ENCODE measurements around the gene ASB7. TPM values are rescaled to one million over a fixed set of nuclear protein-coding genes. Genes with fewer than 3 reads are reported as not detected.

The ASB7 gene
- total RNA-seq, 1 experiment from 2014 or later, result 12.9 TPM

GRCh38 chr15:100690032-100690794 lies 87.8 kb downstream of the ASB7 start (continued):
- TF ChIP-seq, protein P1, sequence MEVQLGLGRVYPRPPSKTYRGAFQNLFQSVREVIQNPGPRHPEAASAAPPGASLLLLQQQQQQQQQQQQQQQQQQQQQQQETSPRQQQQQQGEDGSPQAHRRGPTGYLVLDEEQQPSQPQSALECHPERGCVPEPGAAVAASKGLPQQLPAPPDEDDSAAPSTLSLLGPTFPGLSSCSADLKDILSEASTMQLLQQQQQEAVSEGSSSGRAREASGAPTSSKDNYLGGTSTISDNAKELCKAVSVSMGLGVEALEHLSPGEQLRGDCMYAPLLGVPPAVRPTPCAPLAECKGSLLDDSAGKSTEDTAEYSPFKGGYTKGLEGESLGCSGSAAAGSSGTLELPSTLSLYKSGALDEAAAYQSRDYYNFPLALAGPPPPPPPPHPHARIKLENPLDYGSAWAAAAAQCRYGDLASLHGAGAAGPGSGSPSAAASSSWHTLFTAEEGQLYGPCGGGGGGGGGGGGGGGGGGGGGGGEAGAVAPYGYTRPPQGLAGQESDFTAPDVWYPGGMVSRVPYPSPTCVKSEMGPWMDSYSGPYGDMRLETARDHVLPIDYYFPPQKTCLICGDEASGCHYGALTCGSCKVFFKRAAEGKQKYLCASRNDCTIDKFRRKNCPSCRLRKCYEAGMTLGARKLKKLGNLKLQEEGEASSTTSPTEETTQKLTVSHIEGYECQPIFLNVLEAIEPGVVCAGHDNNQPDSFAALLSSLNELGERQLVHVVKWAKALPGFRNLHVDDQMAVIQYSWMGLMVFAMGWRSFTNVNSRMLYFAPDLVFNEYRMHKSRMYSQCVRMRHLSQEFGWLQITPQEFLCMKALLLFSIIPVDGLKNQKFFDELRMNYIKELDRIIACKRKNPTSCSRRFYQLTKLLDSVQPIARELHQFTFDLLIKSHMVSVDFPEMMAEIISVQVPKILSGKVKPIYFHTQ (CRISPR knock-in tag; IDR thresholded peaks at IDR 0.05), result no peak
- TF ChIP-seq ZNF317 (CRISPR knock-in tag; IDR thresholded peaks at IDR 0.05; ENCODE audit: borderline replicate concordance, low read depth) (no peak), HMGXB4 (CRISPR knock-in tag; IDR thresholded peaks at IDR 0.05) (no peak), ZBTB43 (CRISPR knock-in tag; IDR thresholded peaks at IDR 0.05) (no peak), ZNF263 (CRISPR knock-in tag; IDR thresholded peaks at IDR 0.05; ENCODE audit: low read depth) (no peak), ESRRA (CRISPR knock-in tag; IDR thresholded peaks at IDR 0.05; ENCODE audit: borderline replicate concordance) (no peak), FOXK1 (CRISPR knock-in tag; IDR thresholded peaks at IDR 0.05) (no peak), ZMAT4 (CRISPR knock-in tag; IDR thresholded peaks at IDR 0.05) (no peak), ATF6 (CRISPR knock-in tag; IDR thresholded peaks at IDR 0.05) (no peak), IRF2 (CRISPR knock-in tag; IDR thresholded peaks at IDR 0.05; ENCODE audit: borderline replicate concordance, low read depth) (no peak)
- TF ChIP-seq, protein P2, sequence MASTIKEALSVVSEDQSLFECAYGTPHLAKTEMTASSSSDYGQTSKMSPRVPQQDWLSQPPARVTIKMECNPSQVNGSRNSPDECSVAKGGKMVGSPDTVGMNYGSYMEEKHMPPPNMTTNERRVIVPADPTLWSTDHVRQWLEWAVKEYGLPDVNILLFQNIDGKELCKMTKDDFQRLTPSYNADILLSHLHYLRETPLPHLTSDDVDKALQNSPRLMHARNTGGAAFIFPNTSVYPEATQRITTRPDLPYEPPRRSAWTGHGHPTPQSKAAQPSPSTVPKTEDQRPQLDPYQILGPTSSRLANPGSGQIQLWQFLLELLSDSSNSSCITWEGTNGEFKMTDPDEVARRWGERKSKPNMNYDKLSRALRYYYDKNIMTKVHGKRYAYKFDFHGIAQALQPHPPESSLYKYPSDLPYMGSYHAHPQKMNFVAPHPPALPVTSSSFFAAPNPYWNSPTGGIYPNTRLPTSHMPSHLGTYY (CRISPR knock-in tag; IDR thresholded peaks at IDR 0.05), result no peak
- TF ChIP-seq, protein P3, sequence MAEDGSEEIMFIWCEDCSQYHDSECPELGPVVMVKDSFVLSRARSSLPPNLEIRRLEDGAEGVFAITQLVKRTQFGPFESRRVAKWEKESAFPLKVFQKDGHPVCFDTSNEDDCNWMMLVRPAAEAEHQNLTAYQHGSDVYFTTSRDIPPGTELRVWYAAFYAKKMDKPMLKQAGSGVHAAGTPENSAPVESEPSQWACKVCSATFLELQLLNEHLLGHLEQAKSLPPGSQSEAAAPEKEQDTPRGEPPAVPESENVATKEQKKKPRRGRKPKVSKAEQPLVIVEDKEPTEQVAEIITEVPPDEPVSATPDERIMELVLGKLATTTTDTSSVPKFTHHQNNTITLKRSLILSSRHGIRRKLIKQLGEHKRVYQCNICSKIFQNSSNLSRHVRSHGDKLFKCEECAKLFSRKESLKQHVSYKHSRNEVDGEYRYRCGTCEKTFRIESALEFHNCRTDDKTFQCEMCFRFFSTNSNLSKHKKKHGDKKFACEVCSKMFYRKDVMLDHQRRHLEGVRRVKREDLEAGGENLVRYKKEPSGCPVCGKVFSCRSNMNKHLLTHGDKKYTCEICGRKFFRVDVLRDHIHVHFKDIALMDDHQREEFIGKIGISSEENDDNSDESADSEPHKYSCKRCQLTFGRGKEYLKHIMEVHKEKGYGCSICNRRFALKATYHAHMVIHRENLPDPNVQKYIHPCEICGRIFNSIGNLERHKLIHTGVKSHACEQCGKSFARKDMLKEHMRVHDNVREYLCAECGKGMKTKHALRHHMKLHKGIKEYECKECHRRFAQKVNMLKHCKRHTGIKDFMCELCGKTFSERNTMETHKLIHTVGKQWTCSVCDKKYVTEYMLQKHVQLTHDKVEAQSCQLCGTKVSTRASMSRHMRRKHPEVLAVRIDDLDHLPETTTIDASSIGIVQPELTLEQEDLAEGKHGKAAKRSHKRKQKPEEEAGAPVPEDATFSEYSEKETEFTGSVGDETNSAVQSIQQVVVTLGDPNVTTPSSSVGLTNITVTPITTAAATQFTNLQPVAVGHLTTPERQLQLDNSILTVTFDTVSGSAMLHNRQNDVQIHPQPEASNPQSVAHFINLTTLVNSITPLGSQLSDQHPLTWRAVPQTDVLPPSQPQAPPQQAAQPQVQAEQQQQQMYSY (CRISPR knock-in tag; IDR thresholded peaks at IDR 0.05), result no peak

All from WTC11 (cell line).